Ovary (tissue), 3 donors: ENCODE results near the gene PPP2R2C.

Source experiments
- CTCF ChIP-seq, 3 donors: fragments of 450-650 bp in 2 of 3; fragments of 200-600 bp in 1 of 3; IDR thresholded peaks; one replicate each; pipeline versions ENCODE4 v1.5.1 to v1.8.0; 2016 to 2022; ENCODE audit warnings: antibody characterized with exemption in 3 of 3, mild to moderate bottlenecking in 1 of 3
- POLR2A ChIP-seq: fragments of 450-650 bp; IDR thresholded peaks from one replicate; pipeline ENCODE4 v1.6.1; 2017; ENCODE audit warnings: antibody characterized with exemption, mild to moderate bottlenecking, moderate library complexity
- donor health status: DM: no; HTN: no; CAD: no.

DNA sequence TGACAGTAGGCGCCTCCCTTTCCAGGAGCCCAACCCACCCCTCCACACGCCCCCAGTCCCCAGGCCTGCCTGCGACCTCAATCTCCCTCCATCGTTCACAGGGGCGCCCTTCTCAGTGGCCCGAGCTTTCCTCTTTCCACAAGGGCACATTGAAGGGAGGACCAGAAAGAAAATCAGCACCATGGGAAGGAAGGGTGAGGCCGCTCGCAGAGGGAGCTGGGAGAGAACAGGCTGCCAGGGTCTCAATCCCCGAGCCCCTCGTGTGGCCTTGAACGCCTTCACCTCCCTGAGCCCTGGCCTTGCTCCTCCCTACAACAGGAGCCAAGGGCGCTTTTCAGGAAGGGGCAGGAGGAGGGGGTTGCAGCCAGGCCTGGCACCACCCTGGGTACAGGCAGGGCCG is 136.2 kb downstream of the PPP2R2C start:
- TF ChIP-seq CTCF (IDR thresholded peaks at IDR 0.05) (no peak), POLR2A (no peak)
